SIG-M5 treated with dmso at 0.1 percent for 504 hours (cell line): ENCODE measurements around the gene HNRNPH1.

Experiments
- DNase-seq: peaks from one replicate; lab custom pipeline; 2025; ENCODE audit not compliant: unreplicated experiment; lab: John Stamatoyannopoulos, UW

HNRNPH1 gene

GRCh38 chr5:179623906-179624741, 653 bp upstream of the HNRNPH1 start:
- peak; percentile 80 for DNase-seq

- DNase-seq = no peak
Observed at GRCh38 chr5:179621551-179622214, 1.8 kb downstream of the HNRNPH1 start.

GRCh38 chr5:179620703-179621350, 2.6 kb downstream of the HNRNPH1 start:
- no peak for DNase-seq

- DNase-seq = no peak
Observed at GRCh38 chr5:179620293-179620692, 3.2 kb downstream of the HNRNPH1 start.

GRCh38 chr5:179619776-179620175, 3.7 kb downstream of the HNRNPH1 start:
- no peak for DNase-seq

- DNase-seq = no peak
Observed at GRCh38 chr5:179618923-179619554, 4.4 kb downstream of the HNRNPH1 start.

GRCh38 chr5:179617930-179618329, 5.5 kb downstream of the HNRNPH1 start:
- DNase-seq = no peak

GRCh38 chr5:179616002-179616594, 7.4 kb downstream of the HNRNPH1 start:
- no peak for DNase-seq

- DNase-seq = no peak
Observed at GRCh38 chr5:179615203-179615602, 8.3 kb downstream of the HNRNPH1 start.

GRCh38 chr5:179614745-179615144, 8.7 kb downstream of the HNRNPH1 start:
- DNase-seq = no peak

- no peak for DNase-seq
Observed at GRCh38 chr5:179613460-179614071, 9.9 kb downstream of the HNRNPH1 start.

- no peak for DNase-seq
Observed at GRCh38 chr5:179612577-179613459, 10.7 kb downstream of the HNRNPH1 start.

- no peak for DNase-seq
Observed at GRCh38 chr5:179610903-179611265, 12.6 kb downstream of the HNRNPH1 start.

GRCh38 chr5:179610109-179610902, 13.2 kb downstream of the HNRNPH1 start:
- DNase-seq = no peak

- DNase-seq = no peak
Observed at GRCh38 chr5:179609834-179610108, 13.7 kb downstream of the HNRNPH1 start.

GRCh38 chr5:179608131-179608581, 15.3 kb downstream of the HNRNPH1 start:
- peak; percentile 43 for DNase-seq

- no peak for DNase-seq
Observed at GRCh38 chr5:179607160-179607931, 16.1 kb downstream of the HNRNPH1 start.

GRCh38 chr5:179606910-179607159, 16.6 kb downstream of the HNRNPH1 start:
- no peak for DNase-seq
